Neuronal stem cell (in vitro differentiated cells): ENCODE measurements around the gene AP1M2.

Experiments
- DNase-seq: peaks from one replicate; pipeline ENCODE4 v3.0.0-alpha.2; 2013; ENCODE audit warnings: low spot score
- H2AFZ ChIP-seq: one replicate; pipeline ENCODE4 v1.6.1; 2013; ENCODE audit warnings: mild to moderate bottlenecking, low read length, inconsistent platforms
- H2AK5ac ChIP-seq: 2 replicates; pipeline ENCODE4 v1.6.1; 2013; ENCODE audit warnings: low read depth, mild to moderate bottlenecking, inconsistent platforms, low read length, moderate library complexity, mixed read lengths
- H2BK120ac ChIP-seq: 2 replicates; pipeline ENCODE4 v1.6.1; 2013; ENCODE audit warnings: low read depth, mild to moderate bottlenecking, inconsistent platforms, low read length, moderate library complexity, mixed read lengths
- H2BK12ac ChIP-seq: one replicate; pipeline ENCODE4 v1.6.1; 2013; ENCODE audit warnings: low read length, inconsistent platforms
- H2BK15ac ChIP-seq: 2 replicates; pipeline ENCODE4 v1.6.1; 2013; ENCODE audit warnings: mild to moderate bottlenecking, low read length, inconsistent platforms, mixed read lengths
- H2BK5ac ChIP-seq: one replicate; pipeline ENCODE4 v1.6.1; 2013; ENCODE audit warnings: inconsistent platforms, mild to moderate bottlenecking, low read length, moderate library complexity
- H3K14ac ChIP-seq: one replicate; pipeline ENCODE4 v1.6.1; 2013; ENCODE audit warnings: low read length, inconsistent platforms
- H3K18ac ChIP-seq: 2 replicates; pipeline ENCODE4 v1.6.1; 2013; ENCODE audit warnings: low read length, inconsistent platforms
- H3K23ac ChIP-seq: 2 replicates; pipeline ENCODE4 v1.6.1; 2013; ENCODE audit warnings: low read depth, mild to moderate bottlenecking, mixed read lengths, low read length, inconsistent platforms; ENCODE audit not compliant: poor library complexity
- H3K27ac ChIP-seq: replicated peaks from 3 replicates; pipeline ENCODE4 v1.5.1; 2013; ENCODE audit warnings: low read length, inconsistent platforms
- H3K27me3 ChIP-seq, 3 experiments: 2 replicates each; pipeline ENCODE4 v1.6.1; 2013; ENCODE audit warnings: low read length in 3 of 3, mild to moderate bottlenecking in 2 of 3, inconsistent platforms in 1 of 3, low read depth in 1 of 3, mixed read lengths in 1 of 3, moderate library complexity in 1 of 3; ENCODE audit not compliant: control insufficient read depth in 3 of 3, insufficient read depth in 3 of 3
- H3K36me3 ChIP-seq, 2 donors: replicated peaks in 1 of 2; 2 replicates each; pipeline ENCODE4 v1.6.1; 2013; ENCODE audit warnings: low read length in 2 of 2; ENCODE audit not compliant: control insufficient read depth in 2 of 2, insufficient read depth in 2 of 2
- H3K4ac ChIP-seq: 2 replicates; pipeline ENCODE4 v1.6.1; 2013; ENCODE audit warnings: inconsistent platforms, mild to moderate bottlenecking, low read length, moderate library complexity
- H3K4me1 ChIP-seq, 2 donors: 1 replicate in 1 of 2; 2 replicates in 1 of 2; pipeline ENCODE4 v1.6.1; 2013; ENCODE audit warnings: low read length in 2 of 2, low read depth in 1 of 2; ENCODE audit not compliant: control insufficient read depth in 2 of 2, insufficient read depth in 1 of 2
- H3K4me2 ChIP-seq: one replicate; pipeline ENCODE4 v1.6.1; 2013; ENCODE audit warnings: mild to moderate bottlenecking, low read length, inconsistent platforms; ENCODE audit not compliant: insufficient read depth, poor library complexity, severe bottlenecking
- H3K4me3 ChIP-seq, 2 donors: 2 replicates each; pipeline ENCODE4 v1.5.1; 2013; ENCODE audit warnings: low read length in 2 of 2, mild to moderate bottlenecking in 2 of 2, inconsistent platforms in 1 of 2, moderate library complexity in 1 of 2
- H3K79me1 ChIP-seq: one replicate; pipeline ENCODE4 v1.6.1; 2013; ENCODE audit warnings: low read depth, mild to moderate bottlenecking, inconsistent platforms, low read length, moderate library complexity
- H3K9ac ChIP-seq: one replicate; pipeline ENCODE4 v1.6.1; 2013; ENCODE audit warnings: mild to moderate bottlenecking, low read depth, low read length, inconsistent platforms; ENCODE audit not compliant: poor library complexity
- H3K9me3 ChIP-seq, 2 donors: replicated peaks in 1 of 2; 2 replicates each; pipeline versions ENCODE3 to v1.6.1; 2013; ENCODE audit warnings: low read length in 2 of 2, mild to moderate bottlenecking in 2 of 2, inconsistent platforms in 1 of 2, low read depth in 1 of 2, mixed read lengths in 1 of 2, moderate library complexity in 1 of 2; ENCODE audit not compliant: control insufficient read depth in 2 of 2, insufficient read depth in 1 of 2
- H4K8ac ChIP-seq: one replicate; pipeline ENCODE4 v1.6.1; 2013; ENCODE audit warnings: low read depth, mild to moderate bottlenecking, inconsistent platforms, low read length, moderate library complexity
- H4K91ac ChIP-seq: one replicate; pipeline ENCODE4 v1.6.1; 2013; ENCODE audit warnings: low read length, low read depth, mild to moderate bottlenecking, inconsistent platforms; ENCODE audit not compliant: poor library complexity
- WGBS, 2 donors: extraction: QIAGEN DNeasy Blood & Tissue Kit; methylation state at CpG; one replicate each; pipeline ENCODE4 v1.1.7; 2013; ENCODE audit warnings: missing lambda C conversion rate in 2 of 2, mixed read lengths in 1 of 2; ENCODE audit not compliant: insufficient read length in 2 of 2, insufficient replicate concordance in 1 of 2; ENCODE audit errors: extremely low coverage in 2 of 2; 5-methylcytosine and 5-hydroxymethylcytosine counted together

AP1M2 gene

GRCh38 chr19:10566658-10567410, 20.3 kb downstream of the AP1M2 start:
- Histone ChIP-seq H3K23ac (peak overlapping the region; percentile 29), H3K27ac (no peak overlapping the region), H2AFZ (no peak overlapping the region), H2BK15ac (peak overlapping the region; percentile 93), H3K18ac (no peak overlapping the region), H3K79me1 (peaks cover 5% of the 10 kb centered on the region), H2BK5ac (no peak overlapping the region), H4K8ac (peak overlapping the region; percentile 65), H2BK12ac (no peak overlapping the region), H3K36me3 (peaks cover 4 to 12% of the 10 kb centered on the region in 2 donors), H3K9ac (no peak overlapping the region), H3K27me3 (peaks cover 0 to 18% (median 4%) of the 10 kb centered on the region in 3 experiments), H3K14ac (no peak overlapping the region), H3K4me3 (peak overlapping the region in 1 of 2 donors; percentile 85), H2AK5ac (peak overlapping the region; percentile 90), H3K9me3 (no peaks in the 10 kb centered on the region), H4K91ac (no peak overlapping the region), H3K4me1 (peaks cover 10 to 14% of the 10 kb centered on the region in 2 donors), H3K4me2 (no peak overlapping the region), H3K4ac (no peak overlapping the region), H2BK120ac (peak overlapping the region; percentile 89)
- WGBS, 2 donors: no CpG with 5 or more reads among the region's 19 CpGs
- no peak for DNase-seq

- Histone ChIP-seq H3K4me1 (peaks cover 10 to 14% of the 10 kb centered on the region in 2 donors), H3K14ac (no peak overlapping the region), H2AFZ (peak overlapping the region; percentile 94), H3K79me1 (peaks cover 5% of the 10 kb centered on the region), H3K9ac (no peak overlapping the region), H2BK5ac (peak overlapping the region; percentile 39), H3K27ac (no peak overlapping the region), H3K4me3 (peak overlapping the region; percentile 75 to 85), H2BK12ac (no peak overlapping the region), H3K27me3 (peaks cover 0 to 18% (median 4%) of the 10 kb centered on the region in 3 experiments), H4K8ac (no peak overlapping the region), H4K91ac (no peak overlapping the region), H2AK5ac (no peak overlapping the region), H2BK120ac (no peak overlapping the region), H3K4me2 (peak overlapping the region; percentile 63), H3K18ac (no peak overlapping the region), H3K4ac (no peak overlapping the region), H2BK15ac (no peak overlapping the region), H3K36me3 (peaks cover 4 to 14% of the 10 kb centered on the region in 2 donors), H3K23ac (no peak overlapping the region), H3K9me3 (no peaks in the 10 kb centered on the region)
- DNase-seq: no peak
- no CpG with 5 or more reads among the region's 4 CpGs for WGBS, 2 donors
Measured at GRCh38 chr19:10566408-10566657, 20.8 kb downstream of the AP1M2 start.

DNA sequence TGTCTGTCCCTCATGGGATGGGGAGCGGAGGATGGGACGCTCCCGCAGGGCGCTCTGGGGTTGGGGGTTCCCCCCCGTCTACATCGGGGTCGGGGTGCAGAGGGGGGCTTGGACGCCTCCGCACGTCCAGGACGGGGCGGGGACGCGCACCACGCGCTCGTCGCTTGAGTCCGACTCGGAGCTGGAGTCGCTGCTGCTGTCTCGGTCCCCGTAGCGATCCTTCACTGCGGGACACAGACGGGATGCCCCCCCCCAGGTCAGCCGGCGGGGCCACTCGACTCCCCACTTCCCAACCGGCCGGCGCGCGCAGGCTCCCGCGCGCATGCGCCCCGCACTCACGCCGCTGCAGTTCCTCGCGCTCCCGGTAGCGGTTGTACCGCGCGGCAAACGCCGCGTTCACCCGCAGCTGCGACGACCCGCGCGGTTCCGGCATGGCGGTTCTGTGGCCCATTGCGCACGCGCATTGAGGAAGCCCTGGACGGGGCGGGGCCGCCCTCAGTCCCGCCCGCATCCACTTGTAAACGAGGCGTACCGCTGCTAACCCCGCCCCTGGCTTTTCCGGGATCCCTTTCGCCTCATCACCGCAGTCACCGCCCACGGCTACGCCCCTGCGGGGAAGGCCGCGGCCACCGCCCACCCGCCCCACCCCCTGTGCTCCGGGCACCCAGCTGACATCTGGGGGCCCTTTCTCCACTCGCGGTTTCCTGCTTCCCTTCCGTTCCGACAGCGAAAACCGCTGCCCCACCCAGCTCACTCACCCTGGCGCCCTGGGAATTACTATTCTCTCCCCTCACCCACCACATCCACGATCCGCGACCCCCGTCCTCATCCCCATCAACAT, 21.3 kb downstream of the AP1M2 start, which contains the start of gene KRI1:
Gene KRI1, minus strand, starts transcription at position 444 of the 841 bp plus-strand sequence. Its CDS starts 11 bp downstream, at position 433.
- no peak within 1 kb of the TSS for H4K8ac ChIP-seq
- peak within 1 kb of the TSS; percentile 98 for H3K18ac ChIP-seq
- peak within 1 kb of the TSS; percentile 39 for H2BK5ac ChIP-seq
- H2BK15ac ChIP-seq: peak within 1 kb of the TSS; percentile 93
- peak within 1 kb of the TSS; percentile 89 for H2BK120ac ChIP-seq
- DNase-seq: peak; percentile 97
- peaks cover 7% of the 10 kb centered on the region for H3K79me1 ChIP-seq
- no peak within 1 kb of the TSS for H2BK12ac ChIP-seq
- peak within 1 kb of the TSS; percentile 85 to 94 for H3K4me3 ChIP-seq
- no peak within 1 kb of the TSS for H3K4ac ChIP-seq
- peak within 1 kb of the TSS; percentile 87 for H3K27ac ChIP-seq
- no CpG with 5 or more reads among the region's 94 CpGs for WGBS, 2 donors
- H3K14ac ChIP-seq: peak within 1 kb of the TSS; percentile 89
- peak within 1 kb of the TSS; percentile 98 for H3K9ac ChIP-seq
- no peaks in the 10 kb centered on the region for H3K9me3 ChIP-seq
- peak within 1 kb of the TSS; percentile 94 for H2AFZ ChIP-seq
- no peak within 1 kb of the TSS for H4K91ac ChIP-seq
- H3K4me2 ChIP-seq: peak within 1 kb of the TSS; percentile 86
- H3K4me1 ChIP-seq: peaks cover 10 to 14% of the 10 kb centered on the region in 2 donors
- H3K27me3 ChIP-seq: peaks cover 0 to 18% (median 4%) of the 10 kb centered on the region in 3 experiments
- peak within 1 kb of the TSS; percentile 96 for H2AK5ac ChIP-seq
- peaks cover 7 to 20% of the 10 kb centered on the region in 2 donors for H3K36me3 ChIP-seq
- peak within 1 kb of the TSS; percentile 94 for H3K23ac ChIP-seq
